Natural killer cell (primary cell): Measurements from ENCODE around the gene TLCD1. TPM values are rescaled to one million over a fixed set of nuclear protein-coding genes. Genes with fewer than 3 reads are reported as not detected.

ENCODE experiments used
- ATAC-seq, 3 donors: fragments of 150-1000 bp in 2 of 3; fragments of 200-7000 bp in 1 of 3; cut with Tn5 transposase; 1 replicate in 1 of 3; 2 replicates in 2 of 3; pipeline ENCODE4 v1.10.0; 2021; ENCODE audit warnings: mild to moderate bottlenecking in 2 of 3, moderate library complexity in 2 of 3
- DNase-seq, 2 donors: peaks; one replicate each; pipeline versions ENCODE4 v3.0.0 to v3.0.0-alpha.2; 2013 to 2021; ENCODE audit warnings: mixed read lengths in 1 of 2
- H3K27ac ChIP-seq: one replicate; pipeline ENCODE4 v1.5.1; 2013; ENCODE audit warnings: mild to moderate bottlenecking, low read length
- H3K27me3 ChIP-seq: one replicate; pipeline ENCODE4 v1.6.1; 2013; ENCODE audit warnings: low read length; ENCODE audit not compliant: control insufficient read depth, insufficient read depth
- H3K36me3 ChIP-seq: one replicate; pipeline ENCODE4 v1.6.1; 2013; ENCODE audit warnings: low read length; ENCODE audit not compliant: control insufficient read depth, insufficient read depth
- H3K4me1 ChIP-seq: one replicate; pipeline ENCODE4 v1.6.1; 2013; ENCODE audit warnings: low read length; ENCODE audit not compliant: control insufficient read depth, insufficient read depth
- H3K4me3 ChIP-seq: one replicate; pipeline ENCODE4 v1.5.1; 2013; ENCODE audit warnings: low read length
- H3K9me3 ChIP-seq: one replicate; pipeline ENCODE4 v1.6.1; 2013; ENCODE audit warnings: low read length; ENCODE audit not compliant: control insufficient read depth, insufficient read depth
- H3K27ac Mint-ChIP-seq, 2 donors: one replicate each; pipeline ENCODE4 v1.8.0; 2022; ENCODE audit warnings: mild to moderate bottlenecking in 2 of 2, mixed read lengths in 2 of 2, moderate library complexity in 1 of 2
- H3K27me3 Mint-ChIP-seq, 2 donors: one replicate each; pipeline ENCODE4 v1.8.0; 2022; ENCODE audit warnings: low read depth in 2 of 2, mixed read lengths in 2 of 2
- H3K36me3 Mint-ChIP-seq: one replicate; pipeline ENCODE4 v1.8.0; 2022; ENCODE audit warnings: mixed read lengths
- H3K4me1 Mint-ChIP-seq, 2 donors: one replicate each; pipeline ENCODE4 v1.8.0; 2022; ENCODE audit warnings: mixed read lengths in 2 of 2
- H3K4me3 Mint-ChIP-seq: one replicate; pipeline ENCODE4 v1.8.0; 2022; ENCODE audit warnings: mild to moderate bottlenecking, moderate library complexity, mixed read lengths
- H3K9me3 Mint-ChIP-seq, 2 donors: one replicate each; pipeline ENCODE4 v1.8.0; 2022; ENCODE audit warnings: mixed read lengths in 2 of 2
- WGBS: methylation state at CpG from one replicate; pipeline ENCODE4 v1.1.7; 2013; ENCODE audit warnings: missing lambda C conversion rate; ENCODE audit not compliant: insufficient coverage; 5-methylcytosine and 5-hydroxymethylcytosine counted together
- intact Hi-C: fragments of 100-400 bp; cut with micrococcal nuclease; formaldehyde crosslinking; loops from one replicate; pipeline ENCODE4 v1.14.2; 2022
- total RNA-seq, 4 donors: library from RNA; stranded (reverse); fragments of 120-200 nt in 1 of 4; gene quantifications; one replicate each; pipeline versions ENCODE4 v1.2.3 to v1.2.4, GENCODE V29; 2013 to 2022
- TF ChIP-seq, protein P1 (sequence below): fragments of 200-600 bp; IDR thresholded peaks from one replicate; pipeline ENCODE4 v1.8.0; 2022; ENCODE audit warnings: antibody characterized with exemption

The TLCD1 gene
- total RNA-seq, 3 donors from 2014 or later (not counting 1 experiment from before 2014, with no cell fraction given) = 1.0 TPM; not detected in 2

GRCh38 chr17:28702752-28703150 is 23.3 kb downstream of the TLCD1 start:
- H3K27ac Mint-ChIP-seq = peak overlapping the region in 1 of 2 donors; percentile 35
- 86% methylated on average over 3 of the region's 3 CpGs for WGBS
- Histone ChIP-seq H3K4me3 (no peak overlapping the region), H3K27me3 (no peaks in the 10 kb centered on the region), H3K27ac (no peak overlapping the region), H3K4me1 (no peaks in the 10 kb centered on the region), H3K9me3 (no peaks in the 10 kb centered on the region), H3K36me3 (peaks cover 52% of the 10 kb centered on the region)
- H3K4me1 Mint-ChIP-seq = peaks cover 0 to 13% of the 10 kb centered on the region in 2 donors
- DNase-seq = no peak
- no peaks in the 10 kb centered on the region for H3K36me3 Mint-ChIP-seq
- no peaks in the 10 kb centered on the region for H3K9me3 Mint-ChIP-seq
- no peak for ATAC-seq
- no peak overlapping the region for H3K4me3 Mint-ChIP-seq
- intact Hi-C loops = no loop called here
- no peaks in the 10 kb centered on the region for H3K27me3 Mint-ChIP-seq
- TF ChIP-seq, protein P1, sequence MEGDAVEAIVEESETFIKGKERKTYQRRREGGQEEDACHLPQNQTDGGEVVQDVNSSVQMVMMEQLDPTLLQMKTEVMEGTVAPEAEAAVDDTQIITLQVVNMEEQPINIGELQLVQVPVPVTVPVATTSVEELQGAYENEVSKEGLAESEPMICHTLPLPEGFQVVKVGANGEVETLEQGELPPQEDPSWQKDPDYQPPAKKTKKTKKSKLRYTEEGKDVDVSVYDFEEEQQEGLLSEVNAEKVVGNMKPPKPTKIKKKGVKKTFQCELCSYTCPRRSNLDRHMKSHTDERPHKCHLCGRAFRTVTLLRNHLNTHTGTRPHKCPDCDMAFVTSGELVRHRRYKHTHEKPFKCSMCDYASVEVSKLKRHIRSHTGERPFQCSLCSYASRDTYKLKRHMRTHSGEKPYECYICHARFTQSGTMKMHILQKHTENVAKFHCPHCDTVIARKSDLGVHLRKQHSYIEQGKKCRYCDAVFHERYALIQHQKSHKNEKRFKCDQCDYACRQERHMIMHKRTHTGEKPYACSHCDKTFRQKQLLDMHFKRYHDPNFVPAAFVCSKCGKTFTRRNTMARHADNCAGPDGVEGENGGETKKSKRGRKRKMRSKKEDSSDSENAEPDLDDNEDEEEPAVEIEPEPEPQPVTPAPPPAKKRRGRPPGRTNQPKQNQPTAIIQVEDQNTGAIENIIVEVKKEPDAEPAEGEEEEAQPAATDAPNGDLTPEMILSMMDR = no peak

GRCh38 chr17:28702026-28702751 is 23.8 kb downstream of the TLCD1 start:
- Histone ChIP-seq H3K36me3 (peaks cover 57% of the 10 kb centered on the region), H3K4me1 (no peaks in the 10 kb centered on the region), H3K27ac (no peak overlapping the region), H3K9me3 (no peaks in the 10 kb centered on the region), H3K4me3 (no peak overlapping the region), H3K27me3 (no peaks in the 10 kb centered on the region)
- Mint-ChIP-seq H3K4me1 (peaks cover 0 to 13% of the 10 kb centered on the region in 2 donors), H3K36me3 (no peaks in the 10 kb centered on the region), H3K4me3 (no peak overlapping the region), H3K27me3 (no peaks in the 10 kb centered on the region), H3K27ac (peak overlapping the region in 1 of 2 donors; percentile 35), H3K9me3 (no peaks in the 10 kb centered on the region)
- ATAC-seq (no peak), DNase-seq (no peak)
- intact Hi-C loops = no loop called here
- TF ChIP-seq, protein P1 = no peak
- WGBS = 93% methylated on average over 10 of the region's 10 CpGs

DNA sequence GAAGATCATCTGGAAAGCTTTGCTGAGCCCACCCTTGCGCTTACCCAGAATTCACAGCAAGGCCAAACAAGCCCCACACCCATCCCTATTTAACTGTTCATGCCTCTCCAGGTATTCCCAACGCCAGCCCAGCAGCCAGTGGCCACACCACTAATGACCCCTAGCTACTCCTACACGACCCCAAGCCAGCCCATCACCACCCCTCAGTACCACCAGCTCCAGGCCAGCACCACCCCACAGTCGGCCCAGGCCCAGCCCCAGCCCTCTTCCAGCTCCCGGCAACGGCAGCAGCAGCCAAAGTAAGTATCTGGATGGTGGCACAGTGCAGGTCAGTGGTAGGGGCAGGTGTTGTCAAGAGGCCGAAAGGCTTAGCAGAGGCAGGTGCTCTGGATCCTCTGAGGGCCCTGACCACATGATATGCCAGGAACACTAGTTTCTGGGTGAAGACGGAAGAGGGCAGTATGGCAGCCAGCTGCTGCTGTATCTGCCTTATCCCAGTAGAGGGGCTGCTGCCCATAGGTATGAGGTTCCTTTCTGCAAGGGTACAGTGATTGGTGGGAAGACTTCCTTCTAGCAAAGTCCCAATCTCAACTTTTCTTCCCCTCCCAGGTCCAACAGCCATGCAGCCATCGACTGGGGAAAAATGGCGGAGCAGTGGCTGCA is 25.1 kb downstream of the TLCD1 start:
- no peaks in the 10 kb centered on the region for H3K9me3 Mint-ChIP-seq
- ATAC-seq = no peak
- no peaks in the 10 kb centered on the region for H3K27me3 Mint-ChIP-seq
- Histone ChIP-seq H3K4me1 (no peaks in the 10 kb centered on the region), H3K4me3 (no peak overlapping the region), H3K27me3 (no peaks in the 10 kb centered on the region), H3K9me3 (no peaks in the 10 kb centered on the region), H3K27ac (no peak overlapping the region), H3K36me3 (peaks cover 66% of the 10 kb centered on the region)
- no peak for DNase-seq
- H3K36me3 Mint-ChIP-seq = no peaks in the 10 kb centered on the region
- H3K27ac Mint-ChIP-seq = no peak overlapping the region
- 97% methylated on average over 10 of the region's 10 CpGs for WGBS
- no peak overlapping the region for H3K4me3 Mint-ChIP-seq
- TF ChIP-seq, protein P1 = no peak
- intact Hi-C loops = no loop called here
- peaks cover 0 to 13% of the 10 kb centered on the region in 2 donors for H3K4me1 Mint-ChIP-seq
